Keratinocyte (primary cell): Measurements from ENCODE around the gene C1QL2. TPM values are rescaled to one million over a fixed set of nuclear protein-coding genes. Genes with fewer than 3 reads are reported as not detected.

Experiments
- DNase-seq: peaks from one replicate; pipeline ENCODE4 v3.0.0-alpha.2; 2011; ENCODE audit warnings: low read depth, missing footprints, low spot score
- FAIRE-seq: peaks from 2 replicates; lab custom pipeline; 2011; peaks lifted over from hg19 to GRCh38; lab: Jason Lieb, UNC
- H2AFZ ChIP-seq: 2 replicates; pipeline ENCODE4 v1.6.0; 2012; ENCODE audit warnings: low read length, control low read depth, inconsistent platforms; ENCODE audit not compliant: control insufficient read depth
- H3K27ac ChIP-seq: 2 replicates; pipeline ENCODE4 v1.5.1; 2011; ENCODE audit warnings: low read length; ENCODE audit not compliant: control insufficient read depth, insufficient read depth
- H3K27me3 ChIP-seq: 3 replicates; pipeline ENCODE4 v1.6.0; 2011; ENCODE audit warnings: low read length; ENCODE audit not compliant: control insufficient read depth, insufficient read depth; ENCODE audit errors: extremely low read depth
- H3K36me3 ChIP-seq, 2 experiments: 2 replicates in 1 of 2; 3 replicates in 1 of 2; pipeline ENCODE4 v1.5.1; 2011; ENCODE audit warnings: low read length in 2 of 2, mild to moderate bottlenecking in 1 of 2; ENCODE audit not compliant: control insufficient read depth in 2 of 2, insufficient read depth in 2 of 2; ENCODE audit errors: extremely low read depth in 1 of 2
- H3K4me1 ChIP-seq: 3 replicates; pipeline ENCODE4 v1.5.1; 2011; ENCODE audit warnings: low read length; ENCODE audit not compliant: control insufficient read depth, insufficient read depth; ENCODE audit errors: extremely low read depth
- H3K4me2 ChIP-seq: 3 replicates; pipeline ENCODE4 v1.6.0; 2011; ENCODE audit warnings: low read depth, low read length; ENCODE audit not compliant: control insufficient read depth, insufficient read depth; ENCODE audit errors: extremely low read depth
- H3K4me3 ChIP-seq, 3 experiments: fragments of 200-600 bp in 1 of 3; sonication (generic) in 1 of 3; 2 replicates in 2 of 3; 3 replicates in 1 of 3; pipeline ENCODE4 v1.5.1; 2011 to 2016; ENCODE audit warnings: low read length in 3 of 3, mild to moderate bottlenecking in 3 of 3, control low read depth in 2 of 3, inconsistent platforms in 1 of 3, low read depth in 1 of 3, mixed read lengths in 1 of 3, mixed run types in 1 of 3, moderate library complexity in 1 of 3; ENCODE audit not compliant: control insufficient read depth in 2 of 3, insufficient read depth in 2 of 3; ENCODE audit errors: extremely low read depth in 1 of 3
- H3K79me2 ChIP-seq: 2 replicates; pipeline ENCODE4 v1.6.0; 2012; ENCODE audit warnings: low read length; ENCODE audit not compliant: control insufficient read depth, insufficient read depth
- H3K9ac ChIP-seq: 3 replicates; pipeline ENCODE4 v1.6.0; 2011; ENCODE audit warnings: low read length; ENCODE audit not compliant: control insufficient read depth, insufficient read depth; ENCODE audit errors: extremely low read depth
- H3K9me1 ChIP-seq: 3 replicates; pipeline ENCODE4 v1.6.0; 2011; ENCODE audit warnings: low read length; ENCODE audit not compliant: control insufficient read depth, insufficient read depth; ENCODE audit errors: extremely low read depth
- H3K9me3 ChIP-seq: 2 replicates; pipeline ENCODE4 v1.5.1; 2012; ENCODE audit warnings: low read depth, low read length; ENCODE audit not compliant: control insufficient read depth
- H4K20me1 ChIP-seq: 3 replicates; pipeline ENCODE4 v1.6.0; 2011; ENCODE audit warnings: low read length; ENCODE audit not compliant: control insufficient read depth, insufficient read depth; ENCODE audit errors: extremely low read depth
- EZH2 ChIP-seq: IDR thresholded peaks from one replicate; pipeline ENCODE4 v1.6.1; 2012; ENCODE audit warnings: inconsistent platforms, mild to moderate bottlenecking, low read length, moderate library complexity
- dilution Hi-C: fragments of 300-500 bp; cut with MboI; formaldehyde crosslinking; loops from one replicate; pipeline ENCODE4 v1.7.0; 2020; ENCODE audit warnings: low sequenced_read_pairs; ENCODE audit not compliant: extremely low pct_ligation_motif_present
- polyA plus RNA-seq, 5 experiments: library from polyadenylated mRNA; depleted of rRNA in 3 of 5; stranded (reverse) in 3 of 5; stranded (forward) in 1 of 5; unstranded in 1 of 5; fragments of >200 nt; gene quantifications; 1 replicate in 1 of 5; 2 replicates in 3 of 5; 3 replicates in 1 of 5; pipeline versions ENCODE4 v1.2.1 to v1.2.3, GENCODE V29; 2011 to 2012; ENCODE audit warnings: missing spikeins in 2 of 5, low read depth in 1 of 5, low replicate concordance in 1 of 5
- TF ChIP-seq, protein P1 (sequence below), 3 experiments: IDR thresholded peaks in 1 of 3; conservative IDR thresholded peaks in 1 of 3; optimal IDR thresholded peaks in 1 of 3; 2 replicates in 2 of 3; 3 replicates in 1 of 3; pipeline versions ENCODE3 to v1.5.1; 2011; ENCODE audit warnings: low read length in 3 of 3, mild to moderate bottlenecking in 3 of 3, moderate library complexity in 2 of 3, control low read depth in 1 of 3, inconsistent platforms in 1 of 3; ENCODE audit not compliant: insufficient read depth in 2 of 3; ENCODE audit errors: extremely low read depth in 1 of 3

Gene C1QL2
- polyA plus RNA-seq, 1 donor (not counting 4 experiments of a cell fraction or from before 2014, with no cell fraction given), result not detected

DNA sequence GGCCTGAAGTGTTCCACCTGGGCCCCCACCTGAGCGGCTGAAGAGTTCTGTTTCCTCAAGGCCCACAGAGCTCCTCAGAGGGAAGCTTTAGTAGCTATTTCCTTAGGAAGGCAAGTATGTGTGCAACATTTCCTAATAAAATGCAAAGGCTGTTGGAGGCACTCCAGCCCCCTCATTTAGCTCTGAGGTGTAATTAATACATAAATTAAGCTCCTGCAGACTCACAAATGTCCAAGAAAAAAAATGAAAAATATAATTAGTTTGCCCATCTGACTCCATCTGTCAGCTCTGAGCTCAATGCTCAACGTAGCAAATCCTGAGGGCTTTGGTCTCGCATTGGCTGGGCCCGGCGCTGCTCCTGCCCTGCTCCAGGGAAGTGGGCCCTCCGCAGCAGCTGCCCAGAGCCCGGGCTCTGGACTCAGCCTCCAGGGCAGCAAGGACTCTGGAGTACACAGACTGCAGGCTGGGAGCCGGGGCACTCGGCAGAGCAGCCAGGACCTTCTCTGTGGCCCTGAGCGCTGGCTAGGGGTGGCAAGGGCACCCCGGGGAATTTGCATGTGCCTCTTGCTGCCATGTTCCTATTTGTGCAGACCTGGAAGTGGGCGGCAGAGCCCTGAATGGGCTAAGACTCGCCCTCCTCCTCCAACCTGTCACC, 23.4 kb upstream of the C1QL2 start:
- Histone ChIP-seq H3K36me3 (no peaks in the 10 kb centered on the region), H3K27ac (no peak overlapping the region), H2AFZ (no peak overlapping the region), H3K9me1 (no peaks in the 10 kb centered on the region), H4K20me1 (no peaks in the 10 kb centered on the region), H3K4me3 (no peak overlapping the region), H3K4me2 (no peak overlapping the region), H3K79me2 (no peaks in the 10 kb centered on the region), H3K9ac (no peak overlapping the region), H3K9me3 (no peaks in the 10 kb centered on the region), H3K4me1 (peaks cover 17% of the 10 kb centered on the region), H3K27me3 (no peaks in the 10 kb centered on the region)
- FAIRE-seq, result no peak
- dilution Hi-C loops, result no loop called here
- TF ChIP-seq, protein P1, sequence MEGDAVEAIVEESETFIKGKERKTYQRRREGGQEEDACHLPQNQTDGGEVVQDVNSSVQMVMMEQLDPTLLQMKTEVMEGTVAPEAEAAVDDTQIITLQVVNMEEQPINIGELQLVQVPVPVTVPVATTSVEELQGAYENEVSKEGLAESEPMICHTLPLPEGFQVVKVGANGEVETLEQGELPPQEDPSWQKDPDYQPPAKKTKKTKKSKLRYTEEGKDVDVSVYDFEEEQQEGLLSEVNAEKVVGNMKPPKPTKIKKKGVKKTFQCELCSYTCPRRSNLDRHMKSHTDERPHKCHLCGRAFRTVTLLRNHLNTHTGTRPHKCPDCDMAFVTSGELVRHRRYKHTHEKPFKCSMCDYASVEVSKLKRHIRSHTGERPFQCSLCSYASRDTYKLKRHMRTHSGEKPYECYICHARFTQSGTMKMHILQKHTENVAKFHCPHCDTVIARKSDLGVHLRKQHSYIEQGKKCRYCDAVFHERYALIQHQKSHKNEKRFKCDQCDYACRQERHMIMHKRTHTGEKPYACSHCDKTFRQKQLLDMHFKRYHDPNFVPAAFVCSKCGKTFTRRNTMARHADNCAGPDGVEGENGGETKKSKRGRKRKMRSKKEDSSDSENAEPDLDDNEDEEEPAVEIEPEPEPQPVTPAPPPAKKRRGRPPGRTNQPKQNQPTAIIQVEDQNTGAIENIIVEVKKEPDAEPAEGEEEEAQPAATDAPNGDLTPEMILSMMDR (optimal IDR thresholded peaks at IDR 0.05 in 1 of 3, IDR thresholded peaks at IDR 0.05 in 1 of 3, conservative IDR thresholded peaks at IDR 0.05 in 1 of 3; ENCODE audit: extremely low read depth in 1 of 3, insufficient read depth in 2 of 3, low read length in 3 of 3), result no peak
- TF ChIP-seq EZH2, result no peak
- DNase-seq, result no peak

DNA sequence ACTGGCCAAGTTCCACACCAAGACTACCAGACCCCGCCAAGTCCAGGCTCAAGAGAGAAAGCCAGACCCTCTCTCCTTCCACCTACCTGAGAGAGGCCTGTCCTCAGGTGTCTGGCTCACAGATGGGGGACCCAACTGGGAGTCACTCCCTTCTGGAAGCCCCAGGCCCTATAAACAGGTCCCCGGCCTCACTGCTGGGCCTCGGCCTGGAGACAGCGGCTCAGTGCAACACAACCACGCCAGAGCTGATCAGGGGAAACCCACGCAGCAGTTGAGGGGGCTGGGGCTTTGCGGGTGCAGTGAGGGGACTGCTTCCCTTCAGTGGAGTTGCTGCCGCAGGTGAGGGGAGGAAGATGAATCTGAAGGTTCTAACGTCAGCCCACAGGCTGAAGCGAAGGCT, 22.8 kb upstream of the C1QL2 start:
- H3K27ac ChIP-seq, result no peak overlapping the region
- TF ChIP-seq EZH2, result no peak
- TF ChIP-seq, protein P1 (optimal IDR thresholded peaks at IDR 0.05 in 1 of 3, IDR thresholded peaks at IDR 0.05 in 1 of 3, conservative IDR thresholded peaks at IDR 0.05 in 1 of 3; ENCODE audit: extremely low read depth in 1 of 3, insufficient read depth in 2 of 3, low read length in 3 of 3), result no peak
- no peak overlapping the region for H3K4me3 ChIP-seq
- H3K9me3 ChIP-seq, result no peaks in the 10 kb centered on the region
- FAIRE-seq (no peak), DNase-seq (no peak)
- no peaks in the 10 kb centered on the region for H4K20me1 ChIP-seq
- no peaks in the 10 kb centered on the region for H3K79me2 ChIP-seq
- H2AFZ ChIP-seq, result no peak overlapping the region
- H3K9ac ChIP-seq, result no peak overlapping the region
- no peak overlapping the region for H3K4me2 ChIP-seq
- H3K9me1 ChIP-seq, result no peaks in the 10 kb centered on the region
- dilution Hi-C loops, result no loop called here
- peaks cover 17% of the 10 kb centered on the region for H3K4me1 ChIP-seq
- H3K27me3 ChIP-seq, result no peaks in the 10 kb centered on the region
- H3K36me3 ChIP-seq, result no peaks in the 10 kb centered on the region
